GM10248 (cell line): ENCODE measurements around the gene RGS7.

Experiments
- CTCF ChIA-PET: fragments of 300-600 bp; sonication (Branson Sonifier 250); formaldehyde crosslinking; extraction: SDS; loops from one replicate; lab custom pipeline; 2021; ENCODE audit warnings: antibody characterized with exemption; lab: Yijun Ruan, JAX
- POLR2A ChIA-PET: fragments of 350-650 bp; sonication (Branson Sonifier 250); formaldehyde crosslinking; extraction: SDS; loops from one replicate; lab custom pipeline; 2020; ENCODE audit warnings: antibody characterized with exemption; lab: Yijun Ruan, JAX
- DNase-seq: peaks from one replicate; pipeline ENCODE4 v3.0.0; 2012; ENCODE audit errors: extremely low spot score
- CTCF ChIP-seq: IDR thresholded peaks from 2 replicates; pipeline ENCODE4 v1.5.1; 2012; ENCODE audit warnings: mild to moderate bottlenecking, low read depth; ENCODE audit errors: extremely low read depth, missing control alignments, control extremely low read depth

The RGS7 gene

GRCh38 chr1:241390526-241390925, 33.5 kb upstream of the RGS7 start:
- no peak for TF ChIP-seq CTCF
- ChIA-PET CTCF (interaction anchor here (0.8 to 1.4 kb wide), 2 partner anchors 12 to 35 kb away, joined by 3 read pairs; no protein-coding TSS in a partner anchor), POLR2A (no interaction called here)
- DNase-seq, result no peak

DNA sequence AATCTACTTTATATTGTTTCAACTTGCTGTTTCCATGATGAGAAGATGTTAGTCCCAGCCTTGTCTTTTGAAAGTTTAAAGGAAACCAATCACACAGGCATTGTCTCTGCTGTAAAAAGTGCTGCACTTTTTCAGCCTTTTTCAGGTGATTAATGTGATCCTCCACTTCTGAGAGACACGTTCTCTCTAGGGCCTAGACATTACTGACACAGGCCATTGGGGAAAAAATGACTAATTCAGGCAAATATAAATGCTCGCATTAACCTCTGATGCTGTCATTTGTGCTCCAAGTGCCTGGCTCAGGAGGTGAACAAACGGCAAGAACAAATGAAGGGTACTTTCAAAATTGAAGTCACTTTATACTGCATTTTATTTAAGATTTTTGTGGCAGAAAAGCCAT, 32.4 kb upstream of the RGS7 start:
- POLR2A ChIA-PET, result no interaction called here
- TF ChIP-seq CTCF, result no peak
- CTCF ChIA-PET, result no interaction called here
- no peak for DNase-seq

DNA sequence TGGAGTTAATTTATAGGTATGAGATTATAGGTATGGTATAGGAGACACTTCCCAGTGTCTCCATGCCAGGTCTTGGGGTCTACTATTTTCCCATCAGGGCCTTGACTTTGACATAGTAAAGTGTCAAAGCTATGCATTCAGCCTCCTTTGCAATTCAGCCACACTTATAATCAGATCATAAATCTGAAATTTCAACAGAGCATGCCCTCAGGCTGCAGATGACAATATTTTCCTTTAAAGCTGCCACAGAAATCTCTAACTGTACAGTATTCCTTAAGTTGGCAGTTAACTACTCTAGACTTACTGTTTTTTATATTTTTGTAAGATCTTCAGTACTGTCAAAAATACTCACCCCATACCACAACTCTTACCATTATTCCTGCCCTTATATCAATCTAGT, 30.2 kb upstream of the RGS7 start:
- ChIA-PET POLR2A (no interaction called here), CTCF (interaction anchor here (1.7 kb wide), 1 partner anchor 26 kb away, joined by 4 read pairs; no protein-coding TSS in a partner anchor)
- DNase-seq, result no peak
- TF ChIP-seq CTCF, result no peak

DNA sequence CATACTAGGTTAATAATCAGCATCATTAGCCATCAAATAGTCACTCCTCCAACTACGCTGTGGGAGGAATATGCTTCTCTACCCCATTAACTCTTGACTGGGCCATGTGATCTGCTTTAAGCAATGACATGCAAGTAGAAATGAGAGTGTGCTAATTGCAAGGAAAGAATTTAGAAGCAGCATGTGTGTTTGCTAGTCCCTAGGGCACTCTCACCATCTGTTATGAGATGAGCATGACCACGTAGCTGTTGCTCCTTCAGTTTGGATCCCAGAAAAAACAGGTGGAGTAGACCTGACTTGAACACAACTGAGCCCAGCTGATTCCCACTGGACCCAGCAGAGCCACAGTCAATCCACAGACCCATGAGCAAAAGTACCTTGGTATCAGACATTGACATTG, 19.7 kb upstream of the RGS7 start:
- no peak for TF ChIP-seq CTCF
- ChIA-PET POLR2A (no interaction called here), CTCF (no interaction called here)
- no peak for DNase-seq

- DNase-seq, result no peak
- ChIA-PET POLR2A (no interaction called here), CTCF (no interaction called here)
- TF ChIP-seq CTCF, result no peak
Observed at GRCh38 chr1:241375886-241376285, 18.9 kb upstream of the RGS7 start.

DNA sequence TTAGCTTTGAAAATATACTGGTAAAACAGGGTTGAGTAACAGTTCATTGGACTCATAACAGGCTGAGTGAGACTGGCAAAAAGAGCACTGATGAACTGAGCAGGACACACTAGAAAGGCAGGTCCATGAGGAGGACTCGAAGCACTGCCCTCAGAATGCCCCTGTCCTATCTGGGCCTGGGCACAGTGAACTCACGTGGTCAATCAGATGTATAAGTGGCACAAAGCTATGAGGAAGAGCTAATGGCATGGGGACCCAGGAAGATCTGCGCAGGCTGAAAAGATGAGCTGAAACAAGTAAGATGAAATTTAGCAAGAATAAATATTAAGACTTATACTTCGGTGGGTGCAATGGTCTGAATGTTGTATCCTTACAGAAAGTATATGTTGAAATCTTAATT, 9.2 kb upstream of the RGS7 start:
- CTCF ChIA-PET, result no interaction called here

More for the DNA sequence above, 9.2 kb upstream of the RGS7 start:
- no peak for TF ChIP-seq CTCF
- POLR2A ChIA-PET, result no interaction called here
- DNase-seq, result no peak
